NCI-H510A treated with DMSO at 0.1 percent for 48 hours (cell line): Measurements from ENCODE around the gene KLHL8.

Source experiments
- DNase-seq: peaks from one replicate; lab custom pipeline; 2025; lab: John Stamatoyannopoulos, UW

Gene KLHL8

GRCh38 chr4:87121341-87122065, 98.9 kb downstream of the KLHL8 start:
- DNase-seq, result no peak

- DNase-seq, result peak; percentile 90
These were observed 99.8 kb downstream of the KLHL8 start for GRCh38 chr4:87120411-87121162.

- no peak for DNase-seq
These were observed 100.4 kb downstream of the KLHL8 start for GRCh38 chr4:87120010-87120409.

- DNase-seq, result no peak
These were observed 101.6 kb downstream of the KLHL8 start for GRCh38 chr4:87118826-87119225.

GRCh38 chr4:87118421-87118820, 102.0 kb downstream of the KLHL8 start:
- no peak for DNase-seq

GRCh38 chr4:87117732-87118075, 102.7 kb downstream of the KLHL8 start:
- DNase-seq, result peak; percentile 37

- DNase-seq, result no peak
These were observed 103.2 kb downstream of the KLHL8 start for GRCh38 chr4:87117051-87117731.

- no peak for DNase-seq
These were observed 104.2 kb downstream of the KLHL8 start for GRCh38 chr4:87116231-87116630.

- no peak for DNase-seq
These were observed 106.0 kb downstream of the KLHL8 start for GRCh38 chr4:87114245-87115062.

GRCh38 chr4:87112063-87112462, 108.4 kb downstream of the KLHL8 start:
- no peak for DNase-seq
